Measurements from ENCODE around the gene LGR5.
"Not testable (repeated sequence)": the region's sequence is repeated elsewhere in the genome, so short reads cannot be mapped to it uniquely, and the experiment has no call there.

The LGR5 gene

DNA sequence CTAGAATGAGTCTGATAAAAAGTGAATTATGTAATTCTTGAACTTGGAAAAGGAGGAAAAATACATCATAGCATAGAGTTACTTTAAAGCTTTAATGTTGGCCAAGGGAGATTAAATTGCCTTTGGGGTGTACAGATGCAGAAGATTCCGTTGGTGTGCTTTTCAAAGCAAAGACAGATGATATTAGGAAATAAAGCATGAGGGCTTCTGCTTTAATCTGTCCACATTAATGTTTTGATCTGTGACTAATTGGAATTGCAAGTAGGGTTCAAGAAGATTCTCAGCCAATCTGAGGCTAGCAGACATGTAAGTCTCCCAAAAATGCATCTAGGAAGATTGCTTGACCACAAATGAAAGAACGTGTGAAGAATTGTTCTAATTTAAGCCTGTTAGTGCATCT, 35.2 kb downstream of the LGR5 start:
- no peak for DNase-seq (ENCODE audit: low spot score)

DNA sequence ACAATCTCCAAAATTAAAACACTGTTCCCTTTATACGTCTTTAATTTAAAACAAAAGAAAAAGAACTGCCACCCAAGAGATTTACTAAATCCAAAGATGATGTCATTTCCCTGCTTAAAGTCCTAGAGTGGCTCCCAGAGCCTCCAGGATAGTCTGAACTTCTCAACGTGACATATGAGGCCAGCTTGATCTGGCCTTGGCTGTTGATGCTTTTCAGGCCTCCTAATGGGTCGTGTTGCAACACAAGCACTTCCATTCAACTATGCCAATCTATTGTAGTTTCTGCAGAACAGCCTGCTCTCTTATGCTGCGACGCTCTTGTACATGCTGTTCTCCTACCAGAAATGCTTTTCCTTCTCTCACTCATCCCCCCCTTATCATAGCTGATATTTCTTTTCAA, 35.7 kb downstream of the LGR5 start:
- no peak for DNase-seq (ENCODE audit: low spot score)

DNA sequence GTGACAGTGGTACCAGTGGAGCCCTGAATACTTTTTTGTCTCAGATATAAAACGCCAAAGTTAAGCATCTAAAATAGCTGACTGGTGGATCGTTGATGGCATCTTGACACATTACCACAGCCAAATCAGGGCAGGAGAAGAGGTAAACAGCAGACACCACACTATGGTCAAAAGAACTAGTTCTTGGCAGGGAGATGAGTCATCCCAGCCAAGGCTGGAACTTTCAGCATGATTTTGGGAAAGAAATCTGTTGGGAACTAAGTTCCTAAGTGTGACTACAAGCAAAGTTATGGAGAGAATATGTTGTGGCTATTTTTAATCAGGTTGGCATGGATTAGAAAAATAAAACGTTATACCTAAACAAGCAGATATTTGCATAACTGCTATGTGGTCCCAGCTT, 36.9 kb downstream of the LGR5 start:
- DNase-seq (ENCODE audit: low spot score) = no peak

DNA sequence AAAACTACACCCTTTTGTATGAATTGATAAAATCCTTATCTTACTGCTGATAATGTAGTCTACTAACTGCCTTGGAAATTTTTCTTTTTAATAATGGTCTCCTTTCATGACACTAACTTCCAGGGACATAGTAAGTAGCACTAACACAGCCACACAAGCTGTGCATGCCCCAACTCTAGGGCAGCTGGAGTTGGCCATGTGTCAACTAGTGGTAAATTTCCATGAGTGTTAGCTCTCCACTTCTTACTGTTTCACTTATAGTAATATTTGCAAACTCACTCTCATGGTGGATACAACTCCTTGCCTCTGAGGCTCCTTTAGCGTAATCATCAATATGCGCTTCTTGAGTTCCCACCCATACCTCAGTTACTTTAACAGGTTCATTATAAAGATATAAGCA, 38.0 kb downstream of the LGR5 start:
- no peak for DNase-seq (ENCODE audit: low spot score)

DNA sequence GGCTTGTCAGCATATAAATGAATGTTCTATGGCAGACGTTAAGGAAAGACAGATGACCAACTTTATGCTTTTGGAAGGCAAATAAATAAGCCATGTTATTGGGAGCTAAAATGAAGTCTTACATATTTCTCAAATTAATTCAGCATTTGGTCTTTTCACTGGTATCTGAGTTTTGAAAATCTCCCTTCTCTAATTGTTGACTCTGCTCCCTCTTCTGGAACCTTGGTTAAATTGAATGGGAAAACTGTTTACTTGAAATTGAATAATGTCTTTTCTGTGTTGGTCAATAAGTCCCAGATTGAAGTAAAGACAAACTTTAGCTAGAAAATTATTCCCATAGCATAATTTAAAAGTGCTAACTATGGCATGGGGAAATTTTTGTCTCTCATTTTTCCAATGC, 38.7 kb downstream of the LGR5 start:
- DNase-seq (ENCODE audit: low spot score) = no peak

DNA sequence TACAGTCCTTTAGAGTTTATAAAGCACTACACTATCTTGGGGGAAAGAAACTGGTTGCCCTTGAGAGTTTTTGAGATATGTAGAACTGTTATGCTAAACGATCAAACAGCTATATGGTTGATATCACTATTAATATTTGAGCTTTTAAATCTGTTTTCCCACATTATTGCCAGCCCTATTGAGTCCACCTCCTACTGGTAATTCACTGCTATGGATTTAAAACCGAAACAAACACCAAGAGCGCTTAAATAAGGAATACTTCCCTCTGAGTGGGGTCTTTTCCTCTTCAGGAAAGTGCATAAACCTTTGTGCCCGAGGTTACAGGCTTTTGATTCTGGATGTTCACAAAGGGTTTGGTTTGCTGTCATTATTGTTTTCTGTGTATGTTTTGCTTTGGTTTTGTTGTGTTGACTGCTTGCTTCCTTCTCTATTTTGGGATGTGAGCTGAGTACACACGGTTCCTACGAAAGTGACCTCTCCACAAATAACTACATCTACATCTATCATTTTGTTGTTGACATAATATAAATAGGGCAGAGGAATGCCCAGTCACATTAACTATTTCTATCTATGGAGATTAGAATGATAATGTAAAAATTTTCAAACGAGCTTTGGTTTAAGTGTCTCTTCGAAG, 44.8 kb downstream of the LGR5 start:
- no peak for DNase-seq (ENCODE audit: low spot score)

DNA sequence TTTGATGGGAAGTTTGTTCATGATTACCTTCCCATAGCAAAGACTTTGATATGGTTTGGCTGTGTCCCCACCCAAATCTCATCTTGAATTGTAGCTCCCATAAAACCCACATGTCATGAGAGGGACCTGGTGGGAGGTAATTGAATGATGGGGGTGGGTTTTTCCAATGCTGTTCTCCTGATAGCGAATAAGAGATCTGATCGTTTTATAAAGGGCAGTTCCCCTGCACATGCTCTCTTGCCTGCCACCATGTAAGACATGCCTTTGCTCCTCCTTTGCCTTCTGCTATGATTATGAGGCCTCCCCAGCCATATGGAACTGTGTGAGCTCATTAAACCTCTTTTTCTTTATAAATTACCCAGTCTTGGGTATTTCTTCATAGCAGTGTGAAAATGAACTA, 51.2 kb downstream of the LGR5 start:
- DNase-seq (ENCODE audit: low spot score) = not testable (repeated sequence)

DNA sequence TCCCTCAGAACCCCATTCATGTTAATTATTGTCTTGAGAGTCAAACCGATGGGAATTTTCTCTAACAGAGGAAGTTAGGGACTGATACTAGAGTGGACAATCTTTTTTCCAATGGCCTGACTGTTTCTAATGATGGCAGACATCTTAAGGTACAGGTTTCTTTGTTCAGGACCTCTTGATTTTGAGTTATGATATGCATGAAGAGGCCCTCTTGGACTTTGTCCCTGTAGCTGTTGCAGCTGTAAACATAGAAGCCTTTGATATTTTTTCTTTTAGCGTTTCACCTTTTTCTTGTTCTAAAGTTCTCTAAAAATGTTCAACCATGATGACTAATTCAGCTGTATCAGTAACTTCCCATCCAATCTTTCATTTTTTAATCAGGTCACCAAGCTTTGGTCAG, 53.0 kb downstream of the LGR5 start:
- no peak for DNase-seq (ENCODE audit: low spot score)

DNA sequence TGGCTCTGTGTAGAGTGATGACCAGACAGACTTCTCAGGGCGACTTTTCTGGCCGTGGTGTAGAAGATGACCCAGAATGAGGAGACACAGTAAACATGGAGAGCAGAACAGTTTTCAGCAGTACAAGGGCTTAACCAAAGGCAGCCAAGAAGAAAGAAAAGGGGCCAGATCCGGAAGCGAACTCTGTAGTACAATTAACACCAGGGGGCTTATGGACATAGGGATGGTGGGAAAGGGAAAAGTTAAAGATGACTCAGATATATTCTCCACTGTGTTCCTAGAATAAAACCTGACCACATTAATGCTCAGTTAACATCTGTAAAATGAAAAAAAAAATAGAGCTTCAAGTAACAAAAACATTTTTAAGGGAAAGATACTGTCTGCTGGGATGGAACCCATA, 60.2 kb downstream of the LGR5 start:
- no peak for DNase-seq (ENCODE audit: low spot score)

DNA sequence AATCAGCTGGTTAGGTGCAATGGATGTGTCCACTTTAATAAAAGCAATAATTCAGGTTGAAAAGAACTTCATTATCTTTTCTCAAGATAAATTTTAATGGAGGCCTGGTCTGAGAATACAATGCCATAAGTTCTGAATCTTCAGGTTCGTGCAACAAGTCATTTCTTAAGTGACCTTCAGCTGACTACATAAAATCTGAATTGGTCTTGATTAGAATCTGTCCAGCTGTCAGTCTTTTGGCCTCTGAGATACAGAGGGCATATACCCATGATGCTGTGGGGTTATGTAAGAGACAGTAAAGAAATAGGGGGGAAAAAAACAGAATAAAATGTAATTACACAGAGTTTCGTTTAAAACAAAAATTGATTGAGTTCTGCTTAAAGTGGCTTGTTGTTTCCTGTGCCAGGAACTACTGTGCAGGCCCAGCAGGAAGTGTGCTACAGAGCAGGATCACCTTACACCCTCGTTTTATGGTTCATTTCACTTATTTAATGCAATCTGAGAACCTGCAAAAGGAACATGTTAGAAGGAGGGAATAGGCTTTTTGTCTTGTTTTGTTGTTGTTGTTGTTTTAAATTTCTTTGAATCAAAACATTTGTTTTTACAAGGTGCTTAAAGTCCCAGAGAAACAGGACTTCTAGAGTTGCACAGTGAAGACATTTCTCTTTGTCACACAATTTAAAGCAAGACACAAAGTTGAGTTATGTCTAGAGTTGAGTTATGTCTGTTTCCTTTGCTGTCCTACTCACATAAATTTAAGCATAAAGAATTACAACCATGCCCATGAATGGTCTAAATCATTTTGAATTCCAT, 64.2 kb downstream of the LGR5 start:
- no peak for DNase-seq (ENCODE audit: low spot score)

DNA sequence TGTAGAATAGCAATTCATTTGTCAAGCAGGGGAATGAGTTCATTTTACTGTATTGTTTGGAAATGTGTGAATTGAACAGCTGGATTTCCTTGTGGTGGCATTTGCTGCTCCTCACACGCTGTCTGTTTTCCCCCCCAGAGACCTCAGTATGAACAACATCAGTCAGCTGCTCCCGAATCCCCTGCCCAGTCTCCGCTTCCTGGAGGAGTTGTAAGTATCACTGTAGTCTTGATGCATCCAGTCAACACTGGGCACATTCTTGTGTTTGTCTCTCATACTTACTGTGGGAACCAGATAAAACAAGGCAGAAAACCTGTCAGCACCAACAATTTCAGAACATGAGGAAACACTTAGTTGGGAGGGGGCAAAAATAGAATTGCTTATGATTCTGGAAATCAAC, 64.9 kb downstream of the LGR5 start:
- no peak for DNase-seq (ENCODE audit: low spot score)

DNA sequence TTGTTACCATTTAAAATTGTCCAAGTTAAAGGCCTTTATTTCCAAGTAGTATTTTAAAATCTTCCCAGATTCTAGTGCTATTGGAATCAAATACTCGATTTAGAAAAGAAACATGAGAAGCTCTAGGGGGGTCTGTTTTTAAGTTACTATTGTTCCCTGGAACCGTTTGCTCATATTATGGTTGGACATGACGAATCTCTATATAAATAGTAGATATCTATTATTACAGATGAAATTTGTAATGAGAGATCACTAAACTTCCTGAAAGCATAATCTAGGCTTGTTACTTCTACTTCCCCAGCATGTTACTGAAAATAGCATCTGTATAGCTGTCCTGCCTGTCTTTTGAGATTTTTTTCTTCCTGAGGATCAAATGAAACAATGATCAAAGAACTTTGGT, 70.1 kb downstream of the LGR5 start:
- DNase-seq (ENCODE audit: low spot score) = no peak

DNA sequence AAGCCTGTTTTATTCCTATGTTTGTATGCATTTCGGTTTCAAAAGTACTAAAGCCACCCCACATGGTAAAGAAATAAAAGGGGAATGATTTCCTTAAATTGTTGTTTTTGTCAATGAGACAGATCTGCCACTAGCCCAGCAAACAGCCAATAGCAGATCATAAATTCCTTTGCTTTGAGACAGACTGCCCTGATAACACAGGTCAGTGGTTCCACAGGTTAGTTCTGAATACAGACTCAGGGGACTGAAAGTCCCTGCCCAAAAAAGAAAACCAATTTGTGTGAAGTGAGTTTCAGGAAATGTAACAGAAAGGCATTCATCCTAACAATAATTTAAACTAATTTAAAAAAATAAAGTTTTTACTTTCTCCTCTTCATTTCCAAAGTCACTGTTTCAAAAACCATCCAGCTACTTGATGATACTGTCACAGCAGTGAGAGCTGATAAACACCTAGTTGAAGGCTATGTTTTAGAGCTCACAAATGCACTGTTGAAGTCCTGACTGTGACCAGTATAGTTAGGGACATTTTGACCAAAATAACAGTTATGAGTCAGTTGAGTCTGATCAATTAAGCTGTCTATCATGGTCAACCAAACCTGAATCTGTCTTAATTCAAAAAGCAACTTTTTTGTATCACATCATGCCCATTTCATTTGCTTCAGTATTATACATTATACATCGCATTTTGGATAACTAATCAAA, 77.7 kb downstream of the LGR5 start:
- no peak for DNase-seq (ENCODE audit: low spot score)

DNA sequence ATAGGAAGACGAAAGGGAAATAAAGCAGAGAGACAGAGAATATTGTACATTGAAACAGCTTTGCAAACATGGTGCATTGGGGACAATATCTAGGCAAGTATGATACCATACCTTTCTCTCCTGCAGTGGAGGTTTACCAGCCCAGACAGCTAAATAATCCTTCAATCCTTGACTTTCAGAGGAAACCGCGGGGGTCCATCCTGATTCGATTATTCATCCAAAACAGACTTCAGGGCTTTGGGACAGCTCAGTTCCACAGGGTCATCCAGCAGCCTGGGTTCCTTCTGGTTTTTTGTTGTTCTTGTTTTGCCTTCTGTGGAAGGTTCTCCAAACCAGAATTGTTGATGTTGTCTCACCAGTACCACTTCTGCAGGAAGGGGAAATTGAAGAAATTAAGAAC, 81.5 kb downstream of the LGR5 start:
- no peak for DNase-seq (ENCODE audit: low spot score)

DNA sequence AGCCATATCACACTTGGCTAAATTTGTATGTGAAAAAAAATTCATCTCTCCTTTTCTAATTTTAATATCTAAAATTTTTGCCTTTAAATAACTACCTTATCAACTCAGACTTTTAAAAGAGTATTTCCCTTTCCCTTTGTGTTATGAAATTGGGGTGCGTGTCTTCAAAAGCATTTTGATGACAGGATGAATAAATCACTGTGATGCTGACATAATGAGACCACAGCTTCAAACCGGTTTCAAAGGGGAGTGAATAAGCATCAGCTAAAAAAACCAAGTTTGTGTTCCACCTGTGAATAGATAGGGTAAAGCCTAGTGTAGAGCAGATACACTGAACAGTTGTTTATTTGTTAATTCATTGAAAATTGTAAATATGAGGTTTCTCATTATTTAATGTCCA, 85.0 kb downstream of the LGR5 start:
- DNase-seq (ENCODE audit: low spot score) = peak; percentile 21

DNA sequence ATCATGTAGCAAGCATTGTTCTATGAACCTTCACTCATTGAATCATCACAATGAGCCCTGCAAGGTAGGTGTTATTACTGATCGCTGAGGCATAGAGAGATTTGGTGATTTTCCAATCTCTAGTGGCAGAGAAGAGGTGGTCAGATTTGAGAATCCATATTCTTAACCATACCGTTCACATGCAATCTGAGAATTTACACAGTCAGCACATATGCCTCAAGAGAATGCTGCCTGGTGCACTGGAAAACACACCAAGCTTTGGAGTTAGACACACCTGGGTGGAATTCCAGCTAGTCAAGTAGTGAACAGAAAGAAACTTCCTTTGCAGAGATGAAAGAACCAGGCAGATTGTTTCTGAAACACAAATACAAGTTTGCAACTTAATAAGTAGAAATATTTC, 94.1 kb downstream of the LGR5 start:
- no peak for DNase-seq (ENCODE audit: low spot score)

DNA sequence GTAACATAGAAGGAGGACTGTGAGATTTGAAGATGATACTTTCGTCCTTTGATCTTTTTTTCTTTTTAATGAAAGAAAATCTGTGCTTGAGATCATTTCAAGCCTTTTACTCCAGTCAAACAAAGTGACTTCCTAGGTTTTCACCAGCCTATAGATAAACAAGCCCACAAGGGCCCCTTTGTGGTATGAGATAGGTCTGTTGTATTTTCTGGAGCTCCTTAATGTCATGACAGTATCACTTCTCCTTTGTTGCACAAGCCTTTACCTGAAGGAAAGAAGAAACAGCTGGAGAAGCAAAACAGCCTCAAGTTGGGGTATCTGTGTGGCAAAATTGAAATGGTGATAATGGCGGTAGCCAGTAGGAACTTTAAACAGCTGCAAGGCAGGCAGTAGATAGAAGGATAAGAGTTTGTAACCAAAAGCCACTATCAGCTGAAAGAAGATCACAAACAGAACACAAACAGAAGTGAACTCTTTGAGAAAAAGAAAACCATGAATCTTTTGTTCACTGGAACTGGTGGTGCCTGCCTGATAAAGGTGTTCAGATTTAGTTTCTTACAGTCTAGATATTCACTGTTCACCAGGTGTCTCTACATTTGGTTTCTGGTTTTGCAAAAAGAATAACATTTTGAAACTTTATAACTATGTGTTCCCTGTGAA, 96.8 kb downstream of the LGR5 start:
- DNase-seq (ENCODE audit: low spot score) = no peak

DNA sequence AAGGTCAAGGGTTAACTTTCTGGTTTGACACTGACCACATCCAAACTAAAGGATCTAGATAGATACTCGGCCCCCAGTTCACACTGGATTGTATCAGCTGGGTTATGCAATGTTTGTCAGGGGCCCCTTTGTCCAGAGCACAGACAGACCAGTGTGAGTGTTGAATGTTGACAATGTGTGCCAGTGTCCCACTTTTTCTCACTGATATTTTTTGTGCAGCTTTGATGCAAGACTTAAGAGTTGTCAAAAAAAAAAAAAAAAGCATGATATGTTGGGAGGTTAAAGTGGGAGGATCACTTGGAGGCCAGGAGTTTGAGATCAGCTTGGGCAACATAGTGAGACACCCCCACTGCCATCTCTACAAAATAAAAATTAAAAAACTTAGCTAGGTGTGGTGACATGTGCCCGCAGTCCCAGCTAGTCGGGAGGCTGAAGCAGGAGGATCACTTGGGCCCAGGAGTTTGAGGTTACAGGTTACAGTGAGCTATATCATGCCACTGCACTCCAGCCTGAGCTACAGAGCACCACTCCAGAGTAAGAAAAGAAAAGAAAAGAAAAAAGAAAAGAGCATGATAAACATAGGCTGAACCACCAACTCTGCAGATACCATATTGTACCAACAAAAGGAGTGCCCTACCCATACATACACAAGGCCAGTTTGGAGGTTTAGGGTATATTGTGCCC, 97.5 kb downstream of the LGR5 start:
- DNase-seq (ENCODE audit: low spot score) = no peak

DNA sequence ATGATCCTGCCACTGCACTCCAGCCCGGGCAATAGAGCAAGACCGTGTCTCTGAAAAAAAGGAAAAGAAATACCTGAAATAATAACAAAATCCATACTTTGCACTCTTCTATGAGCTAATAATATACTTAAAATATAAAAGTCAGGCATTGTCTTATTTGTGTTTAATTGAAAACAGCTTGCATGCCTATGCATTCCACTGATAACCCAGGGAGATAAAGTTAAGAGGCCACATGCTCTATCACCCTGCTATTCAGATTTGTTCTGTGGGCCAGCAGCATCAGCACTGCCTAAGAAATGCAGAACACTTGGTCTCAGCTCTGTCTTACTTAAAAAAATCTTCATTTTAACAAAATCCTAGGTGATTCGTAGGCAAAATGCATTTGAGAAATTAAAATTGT, 99.2 kb downstream of the LGR5 start:
- no peak for DNase-seq (ENCODE audit: low spot score)

DNA sequence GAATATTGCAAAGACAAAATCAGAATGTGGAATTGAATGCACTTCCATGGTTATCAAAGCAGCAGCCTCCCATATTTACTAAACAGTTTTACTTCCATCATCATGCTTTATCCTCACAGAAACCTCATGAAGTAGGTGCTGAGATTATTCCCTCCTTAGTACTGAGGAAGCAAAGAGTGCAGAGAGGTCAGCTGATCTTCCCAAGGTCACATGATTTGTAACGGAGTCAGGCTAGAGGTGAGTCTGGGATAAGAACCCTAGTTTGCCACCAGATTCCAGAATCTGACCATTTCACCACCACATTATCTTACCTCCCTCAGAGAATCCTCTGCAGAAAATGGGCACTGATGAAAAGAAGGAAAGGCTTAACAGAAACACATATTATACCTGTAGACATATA, 102.0 kb downstream of the LGR5 start:
- no peak for DNase-seq (ENCODE audit: low spot score)

DNA sequence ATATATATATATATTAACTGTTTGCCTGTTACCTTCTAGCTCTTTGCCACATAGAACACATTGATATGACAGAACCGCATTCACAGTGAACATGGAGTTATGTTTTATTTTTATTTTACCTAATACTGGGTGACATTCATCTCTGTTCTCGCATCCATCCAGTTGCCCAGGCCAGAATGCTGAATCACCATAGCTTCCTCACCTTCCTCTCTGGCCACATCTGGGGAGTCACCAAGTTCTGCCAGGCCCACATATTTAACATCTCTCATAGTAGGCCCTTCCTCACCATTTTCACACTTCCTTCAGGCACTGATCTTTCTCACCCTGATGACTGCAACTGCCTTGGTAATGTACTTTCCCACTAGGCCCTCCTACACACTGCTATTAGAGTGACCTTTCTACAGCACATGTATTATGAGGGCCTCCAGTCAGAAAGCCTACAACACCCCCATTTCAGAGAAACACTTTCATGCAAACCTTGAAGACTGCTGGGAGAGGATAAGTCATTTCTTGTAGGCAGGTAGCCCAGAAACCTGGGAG, 106.8 kb downstream of the LGR5 start:
- DNase-seq (ENCODE audit: low spot score) = no peak

DNA sequence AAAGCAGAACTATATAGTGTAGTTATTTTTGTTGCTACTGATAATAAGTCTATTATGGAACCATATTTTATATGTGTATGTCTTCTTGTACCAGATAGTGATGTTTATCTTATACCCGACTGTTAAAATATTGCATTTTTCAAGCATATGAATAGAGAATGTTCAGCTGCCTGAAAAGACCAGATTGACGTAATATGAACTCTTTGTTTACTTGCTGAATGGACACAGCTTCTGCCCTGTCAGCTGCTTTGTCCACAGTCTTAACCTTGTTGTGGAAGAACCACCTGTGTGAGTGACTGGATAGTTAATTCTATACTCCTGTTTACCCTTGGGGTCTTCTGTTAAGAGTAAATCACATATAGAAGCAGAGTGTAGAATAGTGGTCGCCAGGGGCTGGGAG, 109.3 kb downstream of the LGR5 start:
- no peak for DNase-seq (ENCODE audit: low spot score)
